GM12873 (cell line): ENCODE data around the gene TFEB.
A peak's percentile ranks its signal among the peaks of the same experiment; 100 is the strongest.

Experiments used
- TF ChIP-seq, protein P1 (sequence below): IDR thresholded peaks from 2 replicates; pipeline ENCODE4 v1.5.1; 2012; ENCODE audit warnings: low read depth, mild to moderate bottlenecking, moderate library complexity, low read length, control low read depth; ENCODE audit not compliant: insufficient read depth; ENCODE audit errors: missing control alignments

Gene TFEB

GRCh38 chr6:41735427-41736185 is at the start of gene TFEB:
Gene TFEB, minus strand, starts transcription at chr6:41735608. Its CDS starts 44,395 bp downstream, at chr6:41691213.
- TF ChIP-seq, protein P1, sequence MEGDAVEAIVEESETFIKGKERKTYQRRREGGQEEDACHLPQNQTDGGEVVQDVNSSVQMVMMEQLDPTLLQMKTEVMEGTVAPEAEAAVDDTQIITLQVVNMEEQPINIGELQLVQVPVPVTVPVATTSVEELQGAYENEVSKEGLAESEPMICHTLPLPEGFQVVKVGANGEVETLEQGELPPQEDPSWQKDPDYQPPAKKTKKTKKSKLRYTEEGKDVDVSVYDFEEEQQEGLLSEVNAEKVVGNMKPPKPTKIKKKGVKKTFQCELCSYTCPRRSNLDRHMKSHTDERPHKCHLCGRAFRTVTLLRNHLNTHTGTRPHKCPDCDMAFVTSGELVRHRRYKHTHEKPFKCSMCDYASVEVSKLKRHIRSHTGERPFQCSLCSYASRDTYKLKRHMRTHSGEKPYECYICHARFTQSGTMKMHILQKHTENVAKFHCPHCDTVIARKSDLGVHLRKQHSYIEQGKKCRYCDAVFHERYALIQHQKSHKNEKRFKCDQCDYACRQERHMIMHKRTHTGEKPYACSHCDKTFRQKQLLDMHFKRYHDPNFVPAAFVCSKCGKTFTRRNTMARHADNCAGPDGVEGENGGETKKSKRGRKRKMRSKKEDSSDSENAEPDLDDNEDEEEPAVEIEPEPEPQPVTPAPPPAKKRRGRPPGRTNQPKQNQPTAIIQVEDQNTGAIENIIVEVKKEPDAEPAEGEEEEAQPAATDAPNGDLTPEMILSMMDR: peak; percentile 83

GRCh38 chr6:41784581-41785171 is 49.3 kb upstream of the TFEB start:
- TF ChIP-seq, protein P1: no peak

- TF ChIP-seq, protein P1: no peak
These were observed 47.8 kb upstream of the TFEB start for GRCh38 chr6:41783106-41783780.

GRCh38 chr6:41781366-41781730 is 45.9 kb upstream of the TFEB start:
- TF ChIP-seq, protein P1: no peak

GRCh38 chr6:41780551-41781365 is 45.4 kb upstream of the TFEB start, which contains the start of gene PRICKLE4:
Gene PRICKLE4, plus strand, starts transcription at chr6:41780782. Its CDS starts 2,692 bp downstream, at chr6:41783474.
- TF ChIP-seq, protein P1: no peak

GRCh38 chr6:41779788-41780550 is 44.6 kb upstream of the TFEB start, which contains the start of gene FRS3:
Gene FRS3, minus strand, starts transcription at chr6:41779900. Its CDS starts 2,913 bp downstream, at chr6:41776987.
- TF ChIP-seq, protein P1: peak; percentile 92
